Common myeloid progenitor, CD34-positive (primary cell): ENCODE data around the gene SLC38A9.

Source experiments
- CTCF ChIA-PET: fragments of 350-600 bp; sonication (Branson Sonifier 250); formaldehyde crosslinking; loops from one replicate; lab custom pipeline; 2021; ENCODE audit warnings: antibody characterized with exemption; lab: Charles Lee
- POLR2A ChIA-PET: fragments of 350-600 bp; sonication (Branson Sonifier 250); formaldehyde crosslinking; loops from one replicate; lab custom pipeline; 2021; ENCODE audit warnings: antibody characterized with exemption; lab: Charles Lee
- DNase-seq, 3 donors: peaks; one replicate each; pipeline versions ENCODE4 v3.0.0 to v3.0.0-alpha.2; 2013
- H3K27ac ChIP-seq, 2 experiments: 1 replicate in 1 of 2; 2 replicates in 1 of 2; pipeline ENCODE4 v1.7.0; 2013; ENCODE audit warnings: inconsistent platforms in 2 of 2, low read length in 2 of 2, mild to moderate bottlenecking in 2 of 2, low read depth in 1 of 2, moderate library complexity in 1 of 2; ENCODE audit not compliant: severe bottlenecking in 2 of 2, insufficient read depth in 1 of 2, poor library complexity in 1 of 2
- H3K27me3 ChIP-seq, 5 experiments: replicated peaks in 2 of 5; 1 replicate in 3 of 5; 2 replicates in 2 of 5; pipeline versions ENCODE4 v1.6.1 to v1.7.0; 2013; ENCODE audit warnings: low read length in 4 of 5, mild to moderate bottlenecking in 2 of 5, moderate library complexity in 2 of 5, inconsistent platforms in 1 of 5; ENCODE audit not compliant: insufficient read depth in 5 of 5, control insufficient read depth in 4 of 5
- H3K36me3 ChIP-seq, 4 experiments: 1 replicate in 2 of 4; 2 replicates in 2 of 4; pipeline versions ENCODE4 v1.6.1 to v1.7.0; 2013; ENCODE audit warnings: low read length in 3 of 4, control low read depth in 1 of 4, mild to moderate bottlenecking in 1 of 4; ENCODE audit not compliant: control insufficient read depth in 4 of 4, insufficient read depth in 4 of 4
- H3K4me1 ChIP-seq, 4 experiments: 1 replicate in 3 of 4; 2 replicates in 1 of 4; pipeline versions ENCODE4 v1.6.1 to v1.7.1; 2013; ENCODE audit warnings: low read length in 3 of 4, mild to moderate bottlenecking in 3 of 4, control low read depth in 1 of 4, inconsistent platforms in 1 of 4, moderate library complexity in 1 of 4; ENCODE audit not compliant: control insufficient read depth in 4 of 4, insufficient read depth in 4 of 4; ENCODE audit errors: control extremely low read depth in 1 of 4
- H3K4me3 ChIP-seq, 7 experiments: 1 replicate in 4 of 7; 2 replicates in 3 of 7; pipeline versions ENCODE4 v1.5.1 to v1.7.0; 2013; ENCODE audit warnings: mild to moderate bottlenecking in 7 of 7, low read length in 6 of 7, moderate library complexity in 6 of 7, inconsistent platforms in 2 of 7, low read depth in 2 of 7, control low read depth in 1 of 7; ENCODE audit not compliant: insufficient read depth in 4 of 7, control insufficient read depth in 1 of 7; ENCODE audit errors: extremely low read depth in 1 of 7
- H3K9me3 ChIP-seq, 5 experiments: 1 replicate in 4 of 5; 2 replicates in 1 of 5; pipeline versions ENCODE4 v1.6.1 to v1.7.1; 2013; ENCODE audit warnings: low read length in 4 of 5, mild to moderate bottlenecking in 2 of 5, inconsistent platforms in 1 of 5, low read depth in 1 of 5, moderate library complexity in 1 of 5; ENCODE audit not compliant: control insufficient read depth in 4 of 5, insufficient read depth in 2 of 5; ENCODE audit errors: control extremely low read depth in 1 of 5
- WGBS: methylation state at CpG from one replicate; pipeline ENCODE4 v1.1.5; 2013; ENCODE audit not compliant: insufficient coverage; 5-methylcytosine and 5-hydroxymethylcytosine counted together

SLC38A9 gene

GRCh38 chr5:55708732-55709131 lies 3.4 kb downstream of the SLC38A9 start:
- no peak overlapping the region for H3K4me3 ChIP-seq
- POLR2A ChIA-PET, result no interaction called here
- H3K27ac ChIP-seq, result no peak overlapping the region
- no peaks in the 10 kb centered on the region for H3K27me3 ChIP-seq
- DNase-seq, result no peak
- H3K9me3 ChIP-seq, result no peaks in the 10 kb centered on the region
- CTCF ChIA-PET, result no interaction called here
- H3K36me3 ChIP-seq, result peaks cover 5 to 16% (median 8%) of the 10 kb centered on the region in 4 experiments
- peaks cover 4 to 14% (median 12%) of the 10 kb centered on the region in 4 experiments for H3K4me1 ChIP-seq

DNA sequence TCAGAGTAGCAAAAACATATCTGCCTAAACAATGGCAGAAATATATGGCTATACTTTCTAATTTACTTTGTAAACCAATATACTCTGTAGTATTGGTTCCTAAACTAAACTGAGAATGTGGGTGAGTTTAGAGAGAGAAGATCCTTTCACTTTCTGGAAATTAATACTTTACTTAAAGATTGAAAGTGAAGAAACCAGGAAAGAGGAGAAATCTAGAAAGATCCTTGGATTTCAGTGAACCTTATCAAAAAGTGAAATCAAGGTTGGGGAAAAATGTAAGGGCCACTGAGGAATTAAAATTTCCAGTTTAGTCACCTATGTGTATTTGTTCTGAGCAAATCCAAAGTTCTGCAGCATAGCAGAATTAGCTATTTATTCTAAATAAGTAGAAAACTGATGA lies 5.9 kb downstream of the SLC38A9 start:
- H3K4me3 ChIP-seq, result no peak overlapping the region
- DNase-seq, result no peak
- ChIA-PET POLR2A (no interaction called here), CTCF (interaction anchor here (1.1 kb wide), 1 partner anchor 300 kb away, joined by 3 read pairs; no protein-coding TSS in a partner anchor)
- no peaks in the 10 kb centered on the region for H3K9me3 ChIP-seq
- peaks cover 0 to 2% (median 2%) of the 10 kb centered on the region in 4 experiments for H3K4me1 ChIP-seq
- peaks cover 6 to 19% (median 8%) of the 10 kb centered on the region in 4 experiments for H3K36me3 ChIP-seq
- no peaks in the 10 kb centered on the region for H3K27me3 ChIP-seq
- H3K27ac ChIP-seq, result no peak overlapping the region

- no CpG with 5 or more reads among the region's 1 CpG for WGBS
- POLR2A ChIA-PET, result no interaction called here
These were observed 9.4 kb downstream of the SLC38A9 start for GRCh38 chr5:55702598-55703345.

DNA sequence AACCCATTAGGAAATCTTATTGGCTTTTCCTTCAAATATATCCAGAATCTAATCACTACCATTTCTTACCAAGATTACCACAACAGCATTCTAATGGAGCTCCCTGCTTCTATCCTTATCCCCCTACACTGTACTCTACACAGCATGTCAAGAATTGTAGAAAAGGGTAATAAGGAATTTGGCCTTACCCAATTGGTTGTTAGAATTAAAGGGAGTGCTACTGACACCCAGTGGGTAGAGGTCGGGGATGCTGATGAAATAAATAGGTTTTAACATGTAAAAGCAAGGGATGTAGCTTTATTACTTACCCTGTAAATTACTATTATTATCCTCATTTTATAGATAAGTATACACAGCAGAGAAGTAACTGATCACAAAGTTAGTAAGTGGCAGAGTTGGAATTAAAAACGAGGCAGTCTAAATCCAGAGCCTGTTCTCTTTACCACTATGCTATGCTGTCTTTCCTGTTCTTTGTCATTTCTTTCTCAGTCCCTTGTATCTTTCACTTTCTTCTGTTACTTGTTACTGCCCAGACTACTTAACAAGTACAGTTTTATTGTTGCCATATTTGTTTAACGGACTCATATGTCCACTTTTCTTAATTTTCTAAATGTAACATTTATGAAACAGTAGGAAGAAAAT lies 10.5 kb downstream of the SLC38A9 start:
- WGBS, result 100% methylated on average over 1 of the region's 3 CpGs
- no peak for DNase-seq
- Histone ChIP-seq H3K36me3 (peaks cover 0 to 10% (median 3%) of the 10 kb centered on the region in 4 experiments), H3K9me3 (no peaks in the 10 kb centered on the region), H3K27me3 (no peaks in the 10 kb centered on the region), H3K4me1 (no peaks in the 10 kb centered on the region), H3K27ac (no peak overlapping the region), H3K4me3 (no peak overlapping the region)
- POLR2A ChIA-PET, result interaction anchor here (0.6 kb wide), 1 partner anchor 144 kb away, joined by 3 read pairs; no protein-coding TSS in a partner anchor
- CTCF ChIA-PET, result interaction anchor here (0.8 to 1.5 kb wide), 2 partner anchors 10 to 14 kb away, joined by 3 to 8 read pairs; no protein-coding TSS in a partner anchor

More at GRCh38 chr5:55702598-55703345, 9.4 kb downstream of the SLC38A9 start:
- CTCF ChIA-PET, result interaction anchor here (0.6 kb wide), 1 partner anchor 524 kb away, joined by 3 read pairs; no protein-coding TSS in a partner anchor
- Histone ChIP-seq H3K4me3 (no peak overlapping the region), H3K9me3 (no peaks in the 10 kb centered on the region), H3K4me1 (no peaks in the 10 kb centered on the region), H3K36me3 (peaks cover 2 to 10% (median 3%) of the 10 kb centered on the region in 4 experiments), H3K27me3 (no peaks in the 10 kb centered on the region), H3K27ac (no peak overlapping the region)
- peak in 2 of 3 donors; percentile 9 to 11 for DNase-seq

DNA sequence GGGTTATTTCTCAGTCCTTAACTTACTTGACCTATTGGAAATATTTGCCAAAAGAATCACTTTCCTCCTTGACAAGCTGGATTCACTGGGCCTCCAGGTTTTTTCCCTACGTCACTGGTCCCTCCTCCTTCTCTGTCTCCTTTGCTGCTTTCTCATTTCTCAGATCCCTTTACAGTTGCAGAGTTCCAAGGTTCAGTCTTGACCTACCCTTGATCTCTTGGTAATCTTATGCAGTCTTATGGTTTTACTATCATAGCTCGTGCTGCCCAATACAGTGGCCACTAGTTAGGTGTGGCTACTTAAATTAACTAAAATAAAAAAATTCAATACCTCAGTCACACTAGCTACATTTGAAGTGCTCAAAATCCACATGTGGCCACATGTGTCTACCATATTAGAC lies 11.4 kb downstream of the SLC38A9 start:
- ChIA-PET POLR2A (interaction anchor here (0.6 kb wide), 1 partner anchor 143 kb away, joined by 3 read pairs; no protein-coding TSS in a partner anchor), CTCF (interaction anchor here (0.8 to 1.5 kb wide), 2 partner anchors 9 to 15 kb away, joined by 3 to 8 read pairs; no protein-coding TSS in a partner anchor)
- Histone ChIP-seq H3K4me1 (no peaks in the 10 kb centered on the region), H3K27ac (no peak overlapping the region), H3K9me3 (no peaks in the 10 kb centered on the region), H3K27me3 (no peaks in the 10 kb centered on the region), H3K4me3 (no peak overlapping the region), H3K36me3 (peaks cover 0 to 10% (median 3%) of the 10 kb centered on the region in 4 experiments)
- no peak for DNase-seq
- WGBS, result 95% methylated on average over 2 of the region's 2 CpGs

DNA sequence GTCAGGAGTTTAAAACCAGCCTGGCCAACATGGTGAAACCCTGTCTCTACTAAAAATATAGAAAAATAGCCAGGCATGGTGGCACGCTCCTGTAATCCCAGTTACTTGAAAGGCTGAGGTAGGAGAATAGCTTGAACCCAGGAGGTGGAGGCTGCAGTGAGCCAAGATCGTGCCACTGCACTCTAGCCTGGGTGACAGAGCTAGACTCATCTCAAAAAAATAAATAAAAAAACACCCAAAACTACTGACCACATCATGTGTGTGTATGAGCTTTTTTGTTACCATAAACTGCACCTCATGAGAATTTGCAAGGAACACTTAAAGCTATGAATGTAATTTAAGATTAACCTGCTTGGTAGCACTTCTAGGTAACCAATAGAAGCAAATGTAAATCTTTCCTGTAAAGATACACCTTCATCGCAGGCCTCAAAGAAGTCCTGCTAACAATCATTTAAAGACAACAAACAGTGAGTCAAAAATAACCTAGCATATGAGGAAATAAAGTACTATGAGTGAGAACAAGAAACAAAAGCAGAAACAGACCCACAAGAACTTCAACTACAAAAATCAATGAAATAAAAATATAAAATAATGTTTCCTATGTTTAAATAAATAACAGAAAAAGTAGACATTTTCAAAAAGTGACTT lies 13.0 kb downstream of the SLC38A9 start:
- Histone ChIP-seq H3K4me3 (no peak overlapping the region), H3K27me3 (no peaks in the 10 kb centered on the region), H3K9me3 (no peaks in the 10 kb centered on the region), H3K36me3 (peaks cover 0 to 10% (median 3%) of the 10 kb centered on the region in 4 experiments), H3K4me1 (no peaks in the 10 kb centered on the region), H3K27ac (no peak overlapping the region)
- POLR2A ChIA-PET, result no interaction called here
- WGBS, result 100% methylated on average over 1 of the region's 3 CpGs
- DNase-seq, result no peak
- CTCF ChIA-PET, result no interaction called here
